Keratinocyte (primary cell): ENCODE data around the gene TMEM94.

Experiments used
- CTCF ChIP-seq, 3 experiments: IDR thresholded peaks in 1 of 3; conservative IDR thresholded peaks in 1 of 3; optimal IDR thresholded peaks in 1 of 3; 2 replicates in 2 of 3; 3 replicates in 1 of 3; pipeline versions ENCODE3 to v1.5.1; 2011; ENCODE audit warnings: low read length in 3 of 3, mild to moderate bottlenecking in 3 of 3, moderate library complexity in 2 of 3, control low read depth in 1 of 3, inconsistent platforms in 1 of 3; ENCODE audit not compliant: insufficient read depth in 2 of 3; ENCODE audit errors: extremely low read depth in 1 of 3
- EZH2 ChIP-seq: IDR thresholded peaks from one replicate; pipeline ENCODE4 v1.6.1; 2012; ENCODE audit warnings: inconsistent platforms, mild to moderate bottlenecking, low read length, moderate library complexity

- TF ChIP-seq CTCF (optimal IDR thresholded peaks at IDR 0.05 in 1 of 3, IDR thresholded peaks at IDR 0.05 in 1 of 3, conservative IDR thresholded peaks at IDR 0.05 in 1 of 3; ENCODE audit: extremely low read depth in 1 of 3, insufficient read depth in 2 of 3, low read length in 3 of 3), result no peak
- no peak for TF ChIP-seq EZH2
These were observed 2.2 kb upstream of the TMEM94 start for GRCh38 chr17:75454193-75454592.
